ENCODE results near the gene TRIM67. TPM values are rescaled to one million over a fixed set of nuclear protein-coding genes. Genes with fewer than 3 reads are reported as not detected.

The TRIM67 gene
- total and polyA plus RNA-seq, 9 of the 15 experiments (the other 6 are each of a cell fraction or from before 2014, with no cell fraction given): 0.04 to 0.60 (median 0.31) TPM

GRCh38 chr1:231159963-231160761 lies 1.7 kb upstream of the TRIM67 start (continued):
- peak; percentile 73 for TF ChIP-seq ATF4 (CRISPR knock-in tag; IDR thresholded peaks at IDR 0.05)
- TF ChIP-seq KLF13 (tag; IDR thresholded peaks at IDR 0.05; ENCODE audit: borderline replicate concordance, low read depth): no peak
- no peak for TF ChIP-seq NELFE (IDR thresholded peaks at IDR 0.05; ENCODE audit: insufficient read depth, insufficient read length)
- TF ChIP-seq, protein P1, sequence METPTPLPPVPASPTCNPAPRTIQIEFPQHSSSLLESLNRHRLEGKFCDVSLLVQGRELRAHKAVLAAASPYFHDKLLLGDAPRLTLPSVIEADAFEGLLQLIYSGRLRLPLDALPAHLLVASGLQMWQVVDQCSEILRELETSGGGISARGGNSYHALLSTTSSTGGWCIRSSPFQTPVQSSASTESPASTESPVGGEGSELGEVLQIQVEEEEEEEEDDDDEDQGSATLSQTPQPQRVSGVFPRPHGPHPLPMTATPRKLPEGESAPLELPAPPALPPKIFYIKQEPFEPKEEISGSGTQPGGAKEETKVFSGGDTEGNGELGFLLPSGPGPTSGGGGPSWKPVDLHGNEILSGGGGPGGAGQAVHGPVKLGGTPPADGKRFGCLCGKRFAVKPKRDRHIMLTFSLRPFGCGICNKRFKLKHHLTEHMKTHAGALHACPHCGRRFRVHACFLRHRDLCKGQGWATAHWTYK (CRISPR knock-in tag; IDR thresholded peaks at IDR 0.05): peak; percentile 91
- TF ChIP-seq ZNF23 (CRISPR knock-in tag; IDR thresholded peaks at IDR 0.05): no peak
- TF ChIP-seq CREB3 (tag; conservative IDR thresholded peaks at IDR 0.05; ENCODE audit: low read depth): peak; percentile 85
- TF ChIP-seq, protein P2, sequence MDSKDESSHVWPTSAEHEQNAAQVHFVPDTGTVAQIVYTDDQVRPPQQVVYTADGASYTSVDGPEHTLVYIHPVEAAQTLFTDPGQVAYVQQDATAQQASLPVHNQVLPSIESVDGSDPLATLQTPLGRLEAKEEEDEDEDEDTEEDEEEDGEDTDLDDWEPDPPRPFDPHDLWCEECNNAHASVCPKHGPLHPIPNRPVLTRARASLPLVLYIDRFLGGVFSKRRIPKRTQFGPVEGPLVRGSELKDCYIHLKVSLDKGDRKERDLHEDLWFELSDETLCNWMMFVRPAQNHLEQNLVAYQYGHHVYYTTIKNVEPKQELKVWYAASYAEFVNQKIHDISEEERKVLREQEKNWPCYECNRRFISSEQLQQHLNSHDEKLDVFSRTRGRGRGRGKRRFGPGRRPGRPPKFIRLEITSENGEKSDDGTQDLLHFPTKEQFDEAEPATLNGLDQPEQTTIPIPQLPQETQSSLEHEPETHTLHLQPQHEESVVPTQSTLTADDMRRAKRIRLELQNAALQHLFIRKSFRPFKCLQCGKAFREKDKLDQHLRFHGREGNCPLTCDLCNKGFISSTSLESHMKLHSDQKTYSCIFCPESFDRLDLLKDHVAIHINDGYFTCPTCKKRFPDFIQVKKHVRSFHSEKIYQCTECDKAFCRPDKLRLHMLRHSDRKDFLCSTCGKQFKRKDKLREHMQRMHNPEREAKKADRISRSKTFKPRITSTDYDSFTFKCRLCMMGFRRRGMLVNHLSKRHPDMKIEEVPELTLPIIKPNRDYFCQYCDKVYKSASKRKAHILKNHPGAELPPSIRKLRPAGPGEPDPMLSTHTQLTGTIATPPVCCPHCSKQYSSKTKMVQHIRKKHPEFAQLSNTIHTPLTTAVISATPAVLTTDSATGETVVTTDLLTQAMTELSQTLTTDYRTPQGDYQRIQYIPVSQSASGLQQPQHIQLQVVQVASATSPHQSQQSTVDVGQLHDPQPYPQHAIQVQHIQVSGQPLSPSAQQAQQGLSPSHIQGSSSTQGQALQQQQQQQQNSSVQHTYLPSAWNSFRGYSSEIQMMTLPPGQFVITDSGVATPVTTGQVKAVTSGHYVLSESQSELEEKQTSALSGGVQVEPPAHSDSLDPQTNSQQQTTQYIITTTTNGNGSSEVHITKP (IDR thresholded peaks at IDR 0.05; ENCODE audit: partially characterized antibody): peak; percentile 90
- TF ChIP-seq RFX1 (IDR thresholded peaks at IDR 0.05): no peak
- peak; percentile 90 for TF ChIP-seq ILF3 (IDR thresholded peaks at IDR 0.05; ENCODE audit: borderline replicate concordance)
- peak in 1 of 2 experiments; percentile 99; a peak in 3 of 4 replicates for TF ChIP-seq TBL1XR1 (IDR thresholded peaks at IDR 0.05; ENCODE audit: low read length in 2 of 2)
- no peak for TF ChIP-seq NCOA2 (IDR thresholded peaks at IDR 0.05; ENCODE audit: partially characterized antibody in 2 of 2)
- TF ChIP-seq ZNF644 (tag; IDR thresholded peaks at IDR 0.05; ENCODE audit: low read depth): peak; percentile 95
- TF ChIP-seq MITF (IDR thresholded peaks at IDR 0.05): peak; percentile 55
- no peak for TF ChIP-seq ESRRB (CRISPR knock-in tag; IDR thresholded peaks at IDR 0.05; ENCODE audit: borderline replicate concordance)
- no peak for TF ChIP-seq UBTF (IDR thresholded peaks at IDR 0.05; ENCODE audit: borderline replicate concordance in 1 of 2, low read depth in 2 of 2, low read length in 2 of 2)

All from K562 (cell line).